Chondrocyte (in vitro differentiated cells): ENCODE measurements around the gene CMIP. TPM values are rescaled to one million over a fixed set of nuclear protein-coding genes. Genes with fewer than 3 reads are reported as not detected.

Experiments
- DNase-seq: peaks from one replicate; pipeline ENCODE4 v3.0.0; 2021; ENCODE audit warnings: mixed read lengths, low spot score
- H3K27ac Mint-ChIP-seq: one replicate; pipeline ENCODE4 v1.8.0; 2021; ENCODE audit warnings: mild to moderate bottlenecking, moderate library complexity, mixed read lengths; ENCODE audit not compliant: unreplicated experiment
- H3K27me3 Mint-ChIP-seq: 2 replicates; pipeline ENCODE4 v1.8.0; 2021; ENCODE audit warnings: low read depth, mixed read lengths
- H3K36me3 Mint-ChIP-seq: 2 replicates; pipeline ENCODE4 v1.8.0; 2021; ENCODE audit warnings: low read depth, mixed read lengths
- H3K4me1 Mint-ChIP-seq: 2 replicates; pipeline ENCODE4 v1.8.0; 2021; ENCODE audit warnings: low read depth, mild to moderate bottlenecking, mixed read lengths
- H3K4me3 Mint-ChIP-seq: one replicate; pipeline ENCODE4 v1.8.0; 2021; ENCODE audit warnings: mild to moderate bottlenecking, moderate library complexity, mixed read lengths; ENCODE audit not compliant: unreplicated experiment
- H3K9me3 Mint-ChIP-seq: 2 replicates; pipeline ENCODE4 v1.8.0; 2021; ENCODE audit warnings: low read depth, mixed read lengths
- CTCF ChIP-seq: fragments of 200-600 bp; sonication (generic); IDR thresholded peaks from 2 replicates; pipeline ENCODE4 v1.5.0; 2021; ENCODE audit warnings: antibody characterized with exemption, mild to moderate bottlenecking, moderate library complexity
- total RNA-seq: library from RNA; stranded (reverse); gene quantifications from 3 replicates; pipeline ENCODE4 v1.2.1, GENCODE V29; 2021

The CMIP gene
- total RNA-seq, 1 donor from 2014 or later, result 62.9 TPM

- Mint-ChIP-seq H3K27ac (no peak overlapping the region), H3K27me3 (no peaks in the 10 kb centered on the region), H3K9me3 (no peaks in the 10 kb centered on the region), H3K4me3 (no peak overlapping the region), H3K4me1 (peaks cover 26% of the 10 kb centered on the region), H3K36me3 (peaks cover 4% of the 10 kb centered on the region)
- TF ChIP-seq CTCF, result no peak
- no peak for DNase-seq
These were observed 53.7 kb downstream of the CMIP start for GRCh38 chr16:81498351-81498750.

- Mint-ChIP-seq H3K9me3 (no peaks in the 10 kb centered on the region), H3K4me1 (peaks cover 17% of the 10 kb centered on the region), H3K36me3 (peaks cover 4% of the 10 kb centered on the region), H3K27me3 (no peaks in the 10 kb centered on the region), H3K27ac (no peak overlapping the region), H3K4me3 (no peak overlapping the region)
- no peak for TF ChIP-seq CTCF
- DNase-seq, result no peak
These were observed 55.2 kb downstream of the CMIP start for GRCh38 chr16:81499576-81500380.

- no peaks in the 10 kb centered on the region for H3K27me3 Mint-ChIP-seq
- DNase-seq, result no peak
- H3K27ac Mint-ChIP-seq, result peak overlapping the region; percentile 80
- H3K4me1 Mint-ChIP-seq, result peaks cover 17% of the 10 kb centered on the region
- no peak overlapping the region for H3K4me3 Mint-ChIP-seq
- peaks cover 4% of the 10 kb centered on the region for H3K36me3 Mint-ChIP-seq
- no peak for TF ChIP-seq CTCF
- H3K9me3 Mint-ChIP-seq, result no peaks in the 10 kb centered on the region
These were observed 56.4 kb downstream of the CMIP start for GRCh38 chr16:81500833-81501521.

GRCh38 chr16:81502396-81503070, 57.9 kb downstream of the CMIP start:
- Mint-ChIP-seq H3K9me3 (no peaks in the 10 kb centered on the region), H3K4me1 (peaks cover 17% of the 10 kb centered on the region), H3K27ac (no peak overlapping the region), H3K36me3 (peaks cover 4% of the 10 kb centered on the region), H3K27me3 (no peaks in the 10 kb centered on the region), H3K4me3 (no peak overlapping the region)
- DNase-seq, result no peak
- no peak for TF ChIP-seq CTCF

- TF ChIP-seq CTCF, result no peak
- Mint-ChIP-seq H3K9me3 (no peaks in the 10 kb centered on the region), H3K27ac (no peak overlapping the region), H3K27me3 (no peaks in the 10 kb centered on the region), H3K4me3 (no peak overlapping the region), H3K36me3 (no peaks in the 10 kb centered on the region), H3K4me1 (peaks cover 14% of the 10 kb centered on the region)
- DNase-seq, result peak; percentile 78
These were observed 60.5 kb downstream of the CMIP start for GRCh38 chr16:81505011-81505661.
